ENCODE results near the gene MOCOS.

MOCOS gene

DNA sequence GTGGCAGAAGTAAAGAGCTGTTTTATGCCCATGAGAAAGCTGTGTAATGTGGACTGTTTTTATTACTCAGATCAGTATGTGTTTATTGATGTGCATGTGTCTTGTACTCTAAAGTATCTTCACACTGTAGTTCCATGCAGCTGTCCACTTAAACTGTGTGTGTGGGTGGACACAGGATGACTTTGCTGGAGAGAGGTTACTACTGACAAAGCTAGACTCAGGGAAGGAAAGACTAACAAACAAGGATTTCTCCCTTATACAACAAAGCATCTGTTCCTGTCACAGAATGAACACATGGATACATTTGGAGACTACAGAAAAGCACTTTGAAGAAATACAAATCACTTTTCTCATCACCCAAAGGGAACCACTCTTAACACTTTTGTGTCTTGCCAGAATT lies 120.2 kb downstream of the MOCOS start:
- DNase-seq, result no peak

DNA sequence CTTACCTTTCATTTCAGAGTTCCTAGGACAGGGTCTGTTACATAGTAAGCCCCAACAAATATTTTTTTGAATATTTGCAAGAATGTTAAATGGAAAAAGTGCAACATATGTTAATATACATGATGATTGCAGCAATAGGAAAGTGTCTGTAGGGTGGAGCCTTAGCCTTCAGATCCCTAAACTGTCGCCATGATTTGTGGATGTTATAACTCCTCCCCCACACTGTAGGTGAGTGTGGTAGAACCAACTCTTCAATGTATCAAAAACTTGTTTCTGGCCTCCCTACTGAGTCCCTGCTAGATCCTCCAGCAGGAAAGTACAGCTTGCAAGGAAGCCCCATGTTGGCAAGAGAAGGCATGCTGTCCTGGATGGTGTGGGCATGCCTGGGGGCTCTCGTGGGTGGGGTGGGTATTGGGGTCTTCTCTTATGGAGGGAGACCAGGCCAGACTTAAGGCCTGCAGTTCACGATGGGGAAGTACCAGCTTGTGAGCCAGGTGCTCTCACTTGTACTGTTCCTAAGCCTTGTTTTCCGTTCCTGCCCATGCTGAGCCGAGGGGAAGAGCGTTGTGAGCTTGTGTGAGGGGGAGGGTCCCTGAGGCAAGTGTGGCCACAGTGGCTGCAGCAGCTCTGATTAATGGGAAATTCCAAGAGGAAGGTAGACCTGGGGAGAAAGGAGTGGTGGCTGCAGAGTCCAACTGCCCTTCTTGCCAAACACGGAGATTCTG lies 121.6 kb downstream of the MOCOS start:
- no peak for DNase-seq

DNA sequence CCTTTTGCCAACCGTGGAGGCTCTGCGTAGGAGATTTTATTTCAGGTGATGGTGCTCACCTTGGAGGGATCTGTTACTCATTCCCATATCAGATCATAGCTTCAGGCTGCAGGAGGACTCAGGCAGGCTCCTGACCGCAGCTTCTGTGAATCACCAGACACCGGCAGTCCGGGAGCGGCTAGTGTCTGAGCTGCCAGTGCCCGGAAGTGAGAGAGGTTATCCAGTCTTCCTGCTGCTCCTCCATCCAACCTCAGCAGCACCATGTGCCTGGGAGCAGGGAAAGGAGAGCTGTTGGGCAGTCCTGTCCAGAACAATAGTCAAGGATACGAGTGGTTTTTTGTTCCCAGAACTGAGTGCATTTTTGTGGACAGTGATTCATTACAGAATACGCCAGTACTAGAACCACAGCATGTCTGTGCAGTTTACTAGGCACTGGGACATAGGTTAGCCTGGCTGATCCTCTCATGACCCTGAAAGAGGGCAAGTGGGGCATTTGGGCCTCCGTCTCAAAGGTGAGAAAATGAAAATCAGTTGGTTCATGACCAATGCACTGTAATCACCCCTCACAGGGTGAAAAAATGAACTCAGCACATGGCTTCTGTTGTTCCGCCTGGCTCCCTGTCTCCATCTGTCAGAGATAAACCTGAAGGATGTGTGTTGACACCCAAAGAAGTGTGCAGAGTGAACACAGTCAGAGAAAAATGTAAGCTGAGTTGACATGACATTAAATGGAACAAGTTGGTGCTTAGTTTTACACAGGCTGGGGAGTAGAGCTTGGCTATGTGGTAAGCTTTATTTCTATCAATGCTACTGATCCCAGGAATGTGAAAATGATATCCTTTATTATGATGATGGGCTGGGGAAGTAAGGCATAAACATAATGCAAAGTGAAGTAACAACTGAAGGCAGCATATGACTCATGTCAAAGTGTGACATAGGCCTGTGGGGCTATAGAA lies 122.4 kb downstream of the MOCOS start:
- no peak for DNase-seq

DNA sequence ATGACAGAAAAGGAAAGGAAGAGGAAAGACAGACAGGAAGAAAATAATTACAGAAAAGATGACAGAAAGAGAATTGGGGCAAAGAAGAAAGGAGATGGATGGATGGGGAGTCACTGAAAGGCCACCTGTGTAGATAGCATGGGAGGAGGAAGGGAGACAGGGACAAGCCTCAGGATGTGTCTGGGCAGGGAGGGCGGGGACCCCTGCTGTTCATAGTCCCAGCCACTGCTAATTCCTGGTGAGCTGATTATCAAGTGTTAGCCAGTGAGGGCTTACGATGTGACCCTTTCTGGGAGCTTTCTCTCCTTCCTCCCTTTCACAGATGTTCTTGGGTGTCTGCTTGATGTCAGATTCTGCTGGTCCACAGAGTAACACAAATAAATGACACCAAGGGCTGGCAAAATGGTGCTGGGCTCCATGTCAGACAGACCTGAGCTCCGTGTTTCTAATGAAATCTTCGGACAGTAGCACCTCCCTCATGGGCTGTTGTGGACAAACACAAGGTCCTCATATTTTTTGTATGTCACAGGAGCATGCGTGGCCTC lies 123.8 kb downstream of the MOCOS start:
- no peak for DNase-seq

DNA sequence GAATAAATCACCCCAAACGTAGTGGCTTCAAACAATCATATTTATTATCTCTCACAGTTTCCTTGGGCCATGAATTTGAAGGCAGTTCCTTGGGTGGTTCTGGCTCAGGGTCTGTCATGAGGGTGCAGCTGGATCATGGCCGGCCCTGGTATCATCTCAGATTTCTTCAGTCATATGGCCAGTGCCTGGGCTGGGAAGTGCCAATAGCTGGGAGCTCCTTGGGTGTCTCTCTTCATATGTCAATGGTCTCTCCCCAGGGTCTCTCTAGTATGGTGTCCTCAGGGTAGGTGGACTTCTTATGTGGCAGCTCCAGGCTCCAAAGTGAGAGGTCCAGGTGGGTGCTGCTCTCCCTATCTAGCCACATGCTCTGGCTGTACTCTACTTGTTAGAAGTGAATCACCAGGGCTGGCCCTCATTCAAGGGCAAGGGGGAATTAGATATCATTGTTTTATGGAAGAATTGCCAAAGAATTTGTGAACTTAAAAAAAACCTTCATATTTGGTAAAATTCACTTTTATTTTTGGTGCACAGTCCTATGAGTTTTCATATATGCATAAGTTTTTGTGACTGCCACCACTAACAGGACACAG lies 125.6 kb downstream of the MOCOS start:
- no peak for DNase-seq

DNA sequence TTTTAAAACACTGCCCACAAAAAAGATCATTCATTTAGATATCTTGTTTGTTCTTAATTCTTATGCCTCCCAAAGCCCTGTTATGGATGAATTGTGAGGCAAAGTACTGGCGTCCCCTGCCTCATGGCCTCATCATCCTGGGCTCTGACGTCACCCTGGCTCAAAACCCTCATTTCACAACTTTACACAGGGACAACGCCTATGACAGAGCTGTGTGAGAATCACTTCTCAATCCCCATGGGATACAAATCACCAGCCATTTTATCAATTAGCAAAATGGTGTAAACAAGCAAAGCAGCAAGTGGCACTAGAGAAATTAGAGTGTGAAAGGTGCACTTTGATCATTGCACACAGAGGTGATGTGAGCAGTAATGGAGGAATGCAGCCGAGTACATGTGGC lies 126.8 kb downstream of the MOCOS start:
- DNase-seq, result no peak

DNA sequence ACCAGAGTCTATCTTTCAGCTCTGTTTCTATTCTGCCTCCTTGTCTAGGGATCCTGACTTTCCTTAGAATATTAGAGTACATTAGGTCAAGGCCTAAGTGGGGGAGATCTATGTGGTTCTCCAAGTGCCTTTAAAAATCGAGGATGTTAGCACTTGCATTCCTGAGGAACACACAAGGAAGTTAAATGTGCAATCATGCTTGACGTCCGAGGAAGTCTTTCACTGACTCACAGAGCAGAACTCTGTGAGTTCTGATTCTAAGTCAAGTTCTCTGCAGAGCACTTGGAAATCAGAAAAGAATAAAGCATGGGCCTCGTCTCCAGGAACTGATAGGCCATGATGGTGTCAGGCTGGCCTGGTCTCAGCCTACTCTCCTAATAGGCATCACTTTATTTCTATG lies 127.5 kb downstream of the MOCOS start:
- DNase-seq, result no peak

DNA sequence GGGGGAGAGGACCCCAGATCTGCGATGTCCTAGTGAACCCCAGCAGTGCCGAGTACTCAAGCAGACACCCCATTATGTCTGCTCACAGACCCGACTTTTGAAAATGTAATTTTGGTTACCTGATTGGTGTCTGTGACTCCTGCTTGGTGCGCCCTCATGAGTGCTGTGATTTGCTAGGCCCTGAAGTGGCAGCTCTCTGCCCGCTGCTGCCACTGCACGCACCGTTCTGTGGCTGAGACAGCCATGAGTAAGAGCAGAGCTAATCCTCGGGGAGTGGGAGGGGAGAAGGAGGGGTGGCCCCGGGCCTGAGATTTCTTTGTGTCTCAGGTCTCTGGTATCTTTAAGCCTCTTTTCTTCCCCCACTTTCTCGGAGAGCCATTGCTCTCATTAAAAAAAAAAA lies 128.4 kb downstream of the MOCOS start:
- no peak for DNase-seq

DNA sequence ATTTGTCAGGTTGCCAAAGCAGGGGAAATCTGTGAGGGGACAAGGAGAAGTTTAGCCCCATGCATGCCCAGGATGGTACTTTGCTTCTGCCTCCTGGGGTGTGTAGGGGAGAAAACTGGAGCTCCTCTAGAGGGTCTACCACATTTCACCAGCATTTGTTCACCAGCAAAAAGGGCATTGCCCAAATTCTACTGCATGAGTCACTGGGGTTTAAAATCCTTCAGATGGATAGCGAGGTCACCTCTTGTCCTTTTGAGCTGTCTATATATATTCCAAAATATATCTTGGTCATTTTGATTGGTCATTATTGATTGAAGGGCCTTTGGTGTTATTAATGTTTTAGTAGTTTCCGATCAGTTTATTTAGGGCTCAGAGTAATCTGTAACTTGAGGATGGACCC lies 128.9 kb downstream of the MOCOS start:
- DNase-seq, result no peak
